Upper lobe of left lung (tissue), 4 donors: ENCODE results near the gene TAS2R46.

Source experiments
- EP300 ChIP-seq, 4 donors: sonication (generic); formaldehyde crosslinking; IDR thresholded peaks; one replicate each; pipeline ENCODE4 v1.5.1; 2017; ENCODE audit warnings: antibody characterized with exemption in 4 of 4, control low read depth in 2 of 4
- POLR2AphosphoS5 ChIP-seq, 2 donors: sonication (generic); formaldehyde crosslinking; IDR thresholded peaks; one replicate each; pipeline ENCODE4 v1.5.1; 2017; ENCODE audit warnings: antibody characterized with exemption in 2 of 2

DNA sequence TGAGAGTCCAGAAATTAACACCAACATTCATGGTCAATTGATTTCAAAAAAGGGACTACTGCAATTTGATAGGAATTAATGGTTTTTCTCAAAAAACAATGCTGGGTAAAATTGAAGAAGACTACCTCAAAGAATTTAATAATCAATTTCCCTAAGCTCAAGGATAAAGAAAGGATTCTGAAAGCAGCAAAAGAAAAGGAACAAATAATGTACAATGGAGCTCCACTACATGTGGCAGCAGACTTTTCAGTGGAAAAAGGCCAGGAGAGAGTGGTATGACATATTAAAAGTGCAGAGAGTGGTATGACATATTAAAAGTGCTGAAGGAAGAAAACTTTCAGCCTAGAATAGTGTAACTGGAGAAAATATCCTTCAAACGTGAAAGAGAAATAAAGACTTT is 45.6 kb upstream of the TAS2R46 start:
- TF ChIP-seq POLR2AphosphoS5 (IDR thresholded peaks at IDR 0.05) = no peak
- no peak for TF ChIP-seq EP300 (IDR thresholded peaks at IDR 0.05)
